WTC11 (cell line): ENCODE data around the gene FAM20A.

ENCODE experiments used
- CTCF ChIP-seq: fragments of 200-600 bp; IDR thresholded peaks from 2 replicates; pipeline ENCODE4 v1.8.0; 2022; ENCODE audit warnings: antibody characterized with exemption
- ESRRA ChIP-seq: sonication (generic); formaldehyde crosslinking; IDR thresholded peaks from 2 replicates; pipeline ENCODE4 v1.8.1; 2022; ENCODE audit warnings: mild to moderate bottlenecking, missing genetic modification reagents, borderline replicate concordance
- GABPB1 ChIP-seq: sonication (generic); formaldehyde crosslinking; IDR thresholded peaks from 2 replicates; pipeline ENCODE4 v1.8.1; 2023; ENCODE audit warnings: mild to moderate bottlenecking, missing genetic modification reagents
- HMGXB4 ChIP-seq: sonication (generic); formaldehyde crosslinking; IDR thresholded peaks from 2 replicates; pipeline ENCODE4 v1.8.1; 2023; ENCODE audit warnings: mild to moderate bottlenecking, moderate library complexity, missing genetic modification reagents
- SMAD4 ChIP-seq: sonication (generic); formaldehyde crosslinking; IDR thresholded peaks from 2 replicates; pipeline ENCODE4 v1.8.0; 2022; ENCODE audit warnings: mild to moderate bottlenecking, missing genetic modification reagents
- SP1 ChIP-seq: sonication (generic); formaldehyde crosslinking; conservative IDR thresholded peaks from 2 replicates; pipeline ENCODE4 v1.8.1; 2022; ENCODE audit warnings: missing genetic modification reagents
- TEAD1 ChIP-seq: sonication (generic); formaldehyde crosslinking; IDR thresholded peaks from 2 replicates; pipeline ENCODE4 v1.8.0; 2022; ENCODE audit warnings: mild to moderate bottlenecking, missing genetic modification reagents
- ZNF121 ChIP-seq: sonication (generic); formaldehyde crosslinking; IDR thresholded peaks from 2 replicates; pipeline ENCODE4 v1.8.0; 2023; ENCODE audit warnings: missing genetic modification reagents

GRCh38 chr17:68516732-68517131, 84.4 kb downstream of the FAM20A start:
- TF ChIP-seq CTCF, result no peak
- no peak for TF ChIP-seq ZNF121 (CRISPR knock-in tag)
- TF ChIP-seq HMGXB4 (CRISPR knock-in tag), result no peak
- TF ChIP-seq TEAD1 (CRISPR knock-in tag), result no peak
- no peak for TF ChIP-seq SMAD4
- TF ChIP-seq ESRRA (CRISPR knock-in tag), result no peak
- TF ChIP-seq GABPB1, result no peak
- TF ChIP-seq SP1 (CRISPR knock-in tag), result no peak
